HG03342 (cell line): ENCODE data around the gene TULP1.

Source experiments
- ATAC-seq: cut with Tn5 transposase; IDR thresholded peaks from one replicate; pipeline ENCODE4 v1.9.1; 2021; ENCODE audit warnings: mild to moderate bottlenecking, moderate library complexity; ENCODE audit not compliant: unreplicated experiment

The TULP1 gene

GRCh38 chr6:35485402-35485877, 27.3 kb downstream of the TULP1 start:
- ATAC-seq = no peak

DNA sequence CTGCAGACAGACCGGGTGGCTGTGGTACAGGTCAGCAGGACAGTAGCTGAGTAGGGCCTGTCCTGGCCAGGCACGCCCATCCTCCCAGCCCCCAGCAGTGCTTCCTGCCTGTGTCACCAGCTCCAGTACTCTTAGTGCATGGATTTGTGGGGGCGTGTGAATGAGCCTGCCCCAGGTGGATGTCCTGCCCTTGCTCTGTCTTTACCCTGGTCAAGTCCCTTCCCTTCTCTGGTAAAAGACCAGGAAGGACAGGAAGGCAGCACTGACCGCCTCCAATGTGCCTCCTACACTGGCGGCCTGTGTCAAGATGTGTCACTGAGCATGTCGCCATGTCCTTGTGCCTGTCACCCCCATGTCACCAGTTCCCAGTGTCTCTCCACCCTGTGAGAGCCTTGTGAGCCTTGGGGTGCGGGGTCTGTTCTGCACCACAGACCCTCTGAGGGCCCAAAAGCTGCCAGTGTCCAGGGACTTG, 27.7 kb downstream of the TULP1 start:
- no peak for ATAC-seq

DNA sequence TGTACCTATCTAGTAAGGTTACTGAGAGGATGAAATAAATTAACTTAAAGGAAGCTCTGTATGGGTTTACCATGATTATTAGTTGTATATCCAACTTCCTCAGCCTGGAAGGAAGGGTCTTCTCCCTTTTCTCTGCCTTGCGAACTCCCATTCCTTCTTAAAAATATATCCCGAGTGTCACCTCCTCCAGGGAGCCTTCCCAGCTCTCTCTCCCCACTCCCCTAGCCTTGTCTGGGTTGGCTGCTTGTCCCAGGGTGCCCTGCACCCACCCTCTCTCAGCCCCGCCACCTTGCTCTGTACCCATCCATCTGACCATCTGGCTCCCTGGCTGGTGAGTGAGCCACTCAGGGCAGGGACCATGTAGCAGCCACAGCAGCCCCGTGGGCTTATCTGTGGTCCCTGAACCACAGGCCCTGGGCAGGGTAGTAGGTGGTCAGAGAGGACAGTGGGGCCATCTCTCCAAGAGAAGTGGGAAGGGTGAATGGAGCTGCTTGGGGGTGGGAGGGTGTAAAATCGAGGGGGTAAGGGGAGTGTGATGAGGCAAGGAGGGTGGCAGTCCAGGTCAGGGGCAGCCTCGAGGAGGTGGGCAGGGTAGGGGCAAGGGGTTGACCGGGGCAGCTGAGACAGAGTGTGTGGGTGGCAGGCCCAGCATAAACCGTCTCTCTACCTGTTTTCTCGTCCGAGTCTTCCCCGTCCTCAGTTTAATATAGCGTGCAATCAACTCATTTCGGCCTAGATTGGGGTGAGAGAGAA, 28.6 kb downstream of the TULP1 start:
- ATAC-seq = no peak

DNA sequence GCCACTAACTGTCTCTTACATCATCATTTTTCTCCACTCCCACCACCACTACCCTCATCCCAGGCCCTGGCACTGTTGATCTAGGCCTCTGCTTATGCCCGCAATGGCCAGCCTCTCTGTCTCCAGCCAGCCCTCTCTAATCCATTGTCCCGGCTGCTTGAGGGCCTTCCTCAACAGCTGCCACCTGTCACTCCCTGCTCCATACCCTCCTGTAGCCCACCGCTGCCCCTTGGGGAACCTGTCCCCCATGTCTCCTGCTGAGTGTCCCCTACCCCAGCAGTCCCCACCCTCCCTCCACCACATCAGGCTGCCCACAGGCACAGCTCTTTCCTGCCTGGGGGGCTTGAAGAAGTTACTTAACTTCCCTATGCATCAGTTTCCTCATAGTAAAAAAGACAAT, 29.2 kb downstream of the TULP1 start:
- ATAC-seq = no peak

DNA sequence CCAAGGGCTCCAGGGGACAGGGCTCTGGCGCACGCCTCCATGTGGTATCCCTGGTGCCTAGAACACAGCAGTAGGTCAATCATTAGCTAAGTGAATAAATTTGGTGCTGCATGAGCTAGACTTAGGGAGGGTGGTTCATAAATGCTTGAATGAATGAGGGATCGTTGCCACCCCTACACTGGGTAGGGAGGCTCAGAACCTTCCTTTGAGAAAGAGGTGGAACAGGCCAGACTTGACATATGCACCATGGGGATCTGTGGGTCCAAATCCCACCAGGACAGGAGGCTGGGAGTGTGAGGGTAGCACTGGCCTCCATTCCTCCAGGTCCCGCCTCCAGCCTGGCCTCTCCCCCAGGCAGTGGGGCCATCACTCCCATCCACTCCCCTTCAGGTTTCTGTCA, 29.6 kb downstream of the TULP1 start:
- ATAC-seq = no peak

- no peak for ATAC-seq
These were observed 31.5 kb downstream of the TULP1 start for GRCh38 chr6:35481226-35481625.

- ATAC-seq = no peak
These were observed 32.5 kb downstream of the TULP1 start for GRCh38 chr6:35480176-35480575.

DNA sequence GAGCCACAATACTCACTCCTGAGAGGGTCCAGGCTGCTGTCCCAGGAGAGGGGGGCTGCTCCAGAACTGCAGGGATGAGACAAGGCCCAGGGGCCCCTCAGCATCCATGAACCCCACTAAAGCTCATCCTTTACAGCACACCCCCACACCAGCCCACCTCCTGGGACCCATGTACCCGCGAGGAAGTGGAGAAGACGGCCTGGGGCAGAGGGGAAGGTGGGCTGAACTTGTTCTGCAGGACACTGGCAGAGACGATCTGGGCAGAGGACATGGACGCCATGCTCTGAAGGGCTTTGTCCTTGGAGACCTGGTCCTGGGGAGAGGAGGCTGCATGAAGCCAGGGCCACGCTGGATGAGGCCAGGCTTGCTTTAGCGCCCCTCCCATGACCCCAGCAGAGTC, 34.4 kb downstream of the TULP1 start:
- ATAC-seq = no peak

DNA sequence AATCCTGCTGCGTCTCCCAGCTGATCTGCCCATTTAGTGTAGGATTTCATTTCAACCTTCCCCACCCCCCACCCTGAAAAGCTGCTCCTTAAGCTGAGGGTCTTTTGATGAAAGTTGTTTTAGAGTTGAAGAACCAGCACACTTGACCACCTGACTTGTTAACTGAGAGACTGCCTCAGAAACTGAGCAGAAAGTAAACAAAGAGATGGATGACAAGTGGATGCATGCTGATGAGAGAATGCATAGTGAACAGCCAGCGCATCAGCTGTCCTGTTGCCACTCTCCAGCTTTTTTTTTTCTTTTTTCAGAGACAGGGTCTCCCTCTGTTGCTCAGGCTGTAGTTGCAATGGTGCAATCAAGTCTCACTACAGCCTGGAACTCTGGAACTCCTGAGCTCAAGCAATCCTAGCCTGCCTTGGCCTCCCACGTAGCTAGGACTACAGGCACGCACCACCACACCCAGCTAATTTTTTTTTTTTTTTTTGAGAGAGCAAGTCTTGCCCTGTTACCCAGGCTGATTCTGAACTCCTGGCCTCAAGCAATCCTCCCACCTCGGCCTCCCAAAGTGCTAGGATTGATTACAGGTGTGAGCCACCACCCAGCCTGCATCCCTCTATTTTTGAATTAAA, 35.0 kb downstream of the TULP1 start:
- ATAC-seq = no peak

DNA sequence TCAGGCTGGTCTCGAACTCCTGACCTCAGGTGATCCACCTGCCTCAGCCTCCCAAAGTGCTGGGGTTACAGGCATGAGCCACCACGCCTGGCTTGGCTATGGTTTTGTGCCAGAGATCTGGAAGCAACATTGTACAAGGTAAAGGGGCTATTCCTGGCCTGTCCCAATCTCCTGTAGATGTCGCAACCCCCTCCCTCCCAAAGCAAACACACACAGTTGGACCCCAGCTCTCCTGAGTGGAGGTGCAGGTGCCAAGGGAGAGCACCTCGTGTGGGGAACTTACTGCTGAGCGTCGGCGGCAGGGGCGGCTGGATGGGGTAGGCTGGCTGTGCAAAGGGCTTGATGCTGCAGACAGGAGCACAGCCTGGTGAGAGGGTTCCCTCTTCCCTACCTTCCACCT, 35.7 kb downstream of the TULP1 start:
- ATAC-seq = no peak

DNA sequence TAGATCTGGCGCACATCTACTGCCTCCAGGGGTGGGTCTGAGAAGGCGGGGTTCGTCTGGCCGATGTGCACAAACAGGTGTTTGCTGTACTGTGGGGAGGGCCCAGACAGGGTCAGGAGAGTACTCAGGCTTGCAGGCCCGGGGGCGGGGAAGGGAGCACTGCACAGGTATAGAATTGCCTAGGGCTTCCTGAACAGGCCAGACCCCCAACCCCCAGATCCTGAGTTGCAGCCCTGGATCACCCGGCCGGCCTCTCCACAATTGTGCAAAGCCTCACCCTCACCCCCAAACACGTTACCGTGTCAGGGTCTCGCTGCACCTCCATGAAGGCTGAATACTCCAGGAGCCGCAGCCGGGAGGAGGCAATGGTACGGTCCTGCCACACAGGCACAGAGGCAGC, 36.7 kb downstream of the TULP1 start:
- no peak for ATAC-seq

DNA sequence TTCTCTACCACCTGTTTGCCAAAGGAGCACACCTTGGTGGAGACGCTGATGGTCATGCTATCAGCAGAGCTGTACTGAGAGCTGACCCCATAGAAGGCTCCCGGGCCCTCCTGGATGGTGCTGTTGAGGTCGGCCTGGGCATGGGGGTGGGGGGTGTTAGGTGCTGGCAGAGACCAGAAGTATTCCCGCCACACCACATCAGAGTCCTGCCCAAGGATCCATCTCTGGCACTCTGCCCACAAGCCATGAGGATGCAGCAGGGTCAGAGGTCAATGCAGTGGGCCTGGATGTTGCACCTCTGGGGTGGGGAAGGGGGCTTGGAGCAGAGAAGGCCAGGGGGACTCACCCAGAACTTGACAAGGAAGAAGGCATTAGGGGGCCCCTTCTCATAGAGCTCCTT, 37.1 kb downstream of the TULP1 start:
- ATAC-seq = no peak

DNA sequence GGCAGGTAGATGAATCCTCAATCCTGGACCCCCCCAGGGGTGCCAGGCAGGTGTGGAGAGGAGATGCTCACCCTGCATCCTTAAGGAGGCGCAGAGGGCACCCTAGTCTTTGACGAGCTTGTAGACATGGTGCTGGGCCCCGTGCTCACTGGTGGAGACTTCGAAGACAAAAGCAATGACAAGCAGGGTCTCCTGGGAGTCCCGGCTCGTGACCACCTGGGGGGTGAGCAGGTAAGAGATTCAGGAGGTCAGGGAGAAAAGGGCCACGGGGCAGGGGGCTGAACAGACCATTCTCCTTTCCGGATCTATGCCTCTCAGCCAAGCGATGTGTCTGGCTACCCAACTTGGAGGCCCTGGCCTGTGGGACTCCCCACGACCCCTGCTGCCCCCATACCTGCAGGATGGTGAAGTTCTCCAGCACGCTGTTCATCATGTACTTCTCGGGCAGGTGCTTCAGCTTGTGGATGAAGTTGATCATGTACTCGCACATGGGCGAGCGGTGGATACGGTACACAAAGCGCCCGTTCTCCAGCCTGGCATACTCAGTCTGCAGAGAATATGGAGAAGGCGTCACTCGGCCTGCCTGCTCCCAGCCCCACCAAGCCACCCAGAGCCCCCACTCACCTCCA, 37.6 kb downstream of the TULP1 start:
- ATAC-seq = no peak

DNA sequence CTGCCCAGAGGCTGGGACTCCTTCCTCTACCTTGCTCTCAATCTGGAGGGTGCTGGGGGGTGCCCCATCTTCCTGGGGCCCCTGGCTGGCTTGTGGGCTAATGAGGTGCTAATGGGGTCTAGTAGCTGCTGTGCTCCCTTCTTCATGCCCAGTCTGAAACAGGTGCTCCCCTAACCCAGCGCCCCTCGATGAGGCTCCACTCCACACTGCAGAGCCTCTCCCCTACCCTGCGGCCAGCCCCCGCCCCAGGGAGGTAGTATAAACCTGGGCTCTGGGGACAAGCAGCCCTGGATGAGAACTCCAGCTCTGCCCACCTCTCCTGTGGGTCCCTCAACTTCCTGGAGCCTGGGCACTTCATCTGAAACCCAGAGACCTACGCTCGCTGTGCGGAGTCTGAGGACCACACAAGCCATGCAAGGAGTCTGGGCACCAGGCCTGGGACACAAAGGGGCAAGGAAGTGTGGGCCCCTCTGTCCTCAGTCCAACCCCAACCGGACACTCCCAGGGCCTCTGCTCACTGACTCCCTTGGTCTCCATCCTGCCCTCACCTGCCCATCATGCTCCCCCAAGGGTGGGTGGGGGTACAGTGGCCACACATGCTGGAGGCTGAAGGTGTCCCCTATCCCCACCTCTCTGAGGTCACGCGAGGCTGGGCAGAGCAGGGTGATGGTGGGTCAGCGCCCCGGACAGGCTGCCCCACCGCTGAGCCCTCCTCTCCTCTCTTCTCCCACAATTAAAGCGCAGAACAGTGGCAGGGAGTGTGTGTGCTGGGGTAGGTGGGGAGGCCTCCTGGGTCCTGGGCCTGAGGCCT, 38.4 kb downstream of the TULP1 start:
- ATAC-seq = no peak

- no peak for ATAC-seq
These were observed 38.9 kb downstream of the TULP1 start for GRCh38 chr6:35473850-35474130.

DNA sequence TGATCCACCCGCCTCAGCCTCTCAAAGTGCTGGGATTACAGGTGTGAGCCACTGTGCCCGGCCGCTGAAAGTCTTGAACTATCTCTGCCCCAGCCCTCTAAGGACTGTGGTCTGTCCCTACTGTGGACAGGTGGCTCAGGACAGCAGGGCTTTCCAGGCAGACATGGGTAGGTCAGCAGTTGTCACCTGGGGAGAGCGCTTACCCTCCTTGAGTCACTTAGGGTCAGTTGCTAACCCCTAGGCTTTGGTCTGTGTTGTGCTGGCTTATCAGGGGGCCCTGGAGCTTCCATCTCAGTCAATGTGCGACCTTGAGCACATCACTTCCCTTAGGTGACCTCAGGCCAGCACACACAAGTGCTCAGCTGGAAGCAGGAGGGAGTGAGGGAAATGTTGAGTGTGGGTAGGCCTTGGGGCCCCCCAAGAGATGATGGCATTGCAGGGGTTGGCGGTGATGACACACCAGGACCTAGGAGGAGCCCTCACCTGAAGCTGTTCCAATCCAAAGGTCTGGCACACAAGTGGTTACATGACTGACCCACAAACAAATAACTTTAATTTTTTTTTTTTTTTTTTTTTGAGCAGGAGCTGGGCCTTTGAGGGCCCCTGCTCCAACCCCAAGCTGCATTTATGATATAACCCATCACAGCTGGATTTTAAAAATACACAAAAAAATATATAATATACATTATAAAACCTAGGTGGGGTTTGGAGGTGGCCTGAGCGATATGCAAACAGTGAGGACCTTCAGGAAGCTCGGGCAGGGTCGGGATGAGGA, 39.4 kb downstream of the TULP1 start:
- ATAC-seq = no peak

GRCh38 chr6:35471836-35472345, 40.8 kb downstream of the TULP1 start:
- ATAC-seq = no peak

DNA sequence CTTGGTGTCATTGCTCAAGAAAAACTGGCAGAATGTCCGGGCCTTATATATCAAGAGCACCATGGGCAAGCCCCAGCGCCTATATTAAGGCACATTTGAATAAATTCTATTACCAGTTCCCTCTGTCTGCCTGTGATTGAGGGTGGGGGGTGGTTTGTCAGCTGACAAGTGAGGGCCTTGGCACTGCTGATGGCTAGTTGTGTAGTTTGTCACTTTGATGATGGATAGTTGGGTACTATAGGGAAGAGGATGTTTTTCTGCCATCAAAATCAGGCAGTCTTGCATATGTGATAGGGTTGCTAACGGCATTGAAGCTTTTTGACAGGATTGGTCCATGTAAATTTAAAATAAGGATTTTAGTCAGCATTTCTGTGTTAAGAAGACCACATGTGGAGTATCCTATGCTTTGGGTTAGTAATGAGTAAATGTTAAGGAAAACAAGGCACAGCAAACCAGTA, 42.0 kb downstream of the TULP1 start:
- no peak for ATAC-seq

DNA sequence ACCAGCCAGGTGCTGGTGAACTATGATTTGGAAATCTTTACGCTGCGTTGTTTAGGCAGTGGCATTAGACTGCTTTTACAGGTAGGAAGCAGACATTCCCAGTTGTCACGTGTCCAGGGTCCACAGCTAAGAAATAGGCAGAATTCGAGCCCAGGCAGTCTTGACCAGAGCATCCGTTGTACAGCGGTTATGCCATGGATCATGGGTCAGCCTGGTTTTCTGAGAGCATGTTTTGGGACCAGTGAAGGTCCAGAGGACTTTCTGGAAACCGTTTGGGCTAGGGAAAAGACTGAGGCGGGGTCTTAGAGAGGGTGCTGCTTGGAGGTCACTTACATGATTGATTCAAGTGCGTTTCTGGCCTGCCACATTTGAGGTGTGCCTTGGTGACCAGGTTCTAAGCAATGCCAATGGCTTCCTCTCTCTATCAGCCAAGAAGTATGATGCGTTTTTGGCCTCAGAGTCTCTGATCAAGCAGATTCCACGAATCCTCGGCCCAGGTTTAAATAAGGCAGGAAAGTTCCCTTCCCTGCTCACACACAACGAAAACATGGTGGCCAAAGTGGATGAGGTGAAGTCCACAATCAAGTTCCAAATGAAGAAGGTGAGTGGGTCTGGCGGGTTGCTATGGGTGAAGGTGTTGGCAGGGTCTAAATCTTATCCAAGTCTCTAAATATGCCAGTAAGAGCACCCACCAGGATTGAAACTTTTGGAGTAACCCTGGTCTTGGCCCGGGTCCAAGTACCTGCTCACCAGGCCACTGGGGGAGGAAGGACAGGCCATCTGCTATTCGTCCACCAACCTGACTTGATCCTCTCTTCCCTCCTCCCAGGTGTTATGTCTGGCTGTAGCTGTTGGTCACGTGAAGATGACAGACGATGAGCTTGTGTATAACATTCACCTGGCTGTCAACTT, 42.7 kb downstream of the TULP1 start:
- ATAC-seq = no peak
